Coronary artery (tissue), 2 donors: ENCODE results near the gene PNPLA8.
"Not testable (repeated sequence)": the region's sequence is repeated elsewhere in the genome, so short reads cannot be mapped to it uniquely, and the experiment has no call there.

Experiments
- DNase-seq: peaks from one replicate; pipeline ENCODE4 v3.0.0-alpha.2; 2017; ENCODE audit warnings: low spot score
- H3K27ac ChIP-seq, 2 donors: fragments of 200-600 bp; sonication (generic); one replicate each; pipeline ENCODE4 v1.5.1; 2016 to 2019
- H3K4me3 ChIP-seq: fragments of 200-600 bp; sonication (generic); 2 replicates; pipeline ENCODE4 v1.5.1; 2016; ENCODE audit warnings: mild to moderate bottlenecking, moderate library complexity
- CTCF ChIP-seq: fragments of 200-600 bp; sonication (generic); IDR thresholded peaks from one replicate; pipeline ENCODE4 v1.5.1; 2019; ENCODE audit warnings: antibody characterized with exemption

The PNPLA8 gene

DNA sequence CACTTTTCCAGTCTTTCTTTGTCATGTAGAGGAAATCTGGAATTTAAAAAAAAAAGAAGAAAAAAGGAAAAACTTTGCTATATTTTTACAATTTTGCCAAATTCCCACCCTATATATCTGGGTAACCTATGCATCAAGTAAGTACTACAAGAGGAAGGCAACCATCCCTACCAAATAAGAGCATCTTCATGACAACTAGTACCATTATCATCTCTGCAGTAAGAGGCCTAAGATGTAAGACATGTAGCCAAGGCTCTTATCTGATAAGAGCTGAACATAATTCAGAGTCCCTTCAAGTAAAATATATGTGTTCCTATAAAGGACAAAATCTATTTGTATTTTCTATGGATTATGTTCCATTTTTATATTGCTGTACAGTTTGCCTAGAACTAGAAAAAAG is 40.1 kb upstream of the PNPLA8 start:
- Histone ChIP-seq H3K4me3 (no peak overlapping the region), H3K27ac (no peak overlapping the region)
- DNase-seq = no peak
- TF ChIP-seq CTCF = no peak

DNA sequence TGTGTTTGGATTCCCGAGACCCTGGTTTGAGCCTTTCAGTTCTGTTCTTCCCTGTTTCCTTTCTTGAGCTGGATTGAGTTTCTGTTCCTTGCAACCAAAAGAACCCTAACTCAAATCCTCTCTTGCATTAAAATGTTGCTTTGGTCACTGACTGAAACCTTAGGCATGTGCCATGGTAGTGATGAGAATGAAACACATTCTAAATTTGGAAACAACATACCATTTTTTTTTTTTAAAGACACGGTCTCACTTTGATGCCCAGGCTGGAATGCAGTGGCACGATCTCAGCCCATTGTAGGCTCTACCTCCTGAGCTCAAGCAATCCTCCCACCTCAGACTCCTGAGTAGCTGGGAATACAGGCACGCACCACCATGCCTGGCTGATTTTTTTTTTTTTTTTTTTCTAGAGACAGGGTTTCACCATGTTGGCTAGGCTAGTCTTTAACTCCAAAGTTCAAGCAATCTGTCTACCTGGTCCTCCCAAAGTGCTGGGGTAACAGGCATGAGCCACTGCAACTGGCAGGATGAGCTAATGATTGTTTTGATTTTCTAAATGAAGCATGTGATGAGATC is 35.2 kb upstream of the PNPLA8 start:
- H3K27ac ChIP-seq = no peak overlapping the region
- no peak for TF ChIP-seq CTCF
- DNase-seq = no peak
- no peak overlapping the region for H3K4me3 ChIP-seq

GRCh38 chr7:108559253-108559652 is 33.3 kb upstream of the PNPLA8 start:
- no peak for TF ChIP-seq CTCF
- Histone ChIP-seq H3K4me3 (no peak overlapping the region), H3K27ac (no peak overlapping the region)
- no peak for DNase-seq

- no peak overlapping the region for H3K4me3 ChIP-seq
- TF ChIP-seq CTCF = no peak
- no peak for DNase-seq
- H3K27ac ChIP-seq = no peak overlapping the region
Observed at GRCh38 chr7:108557617-108558016, 31.7 kb upstream of the PNPLA8 start.

DNA sequence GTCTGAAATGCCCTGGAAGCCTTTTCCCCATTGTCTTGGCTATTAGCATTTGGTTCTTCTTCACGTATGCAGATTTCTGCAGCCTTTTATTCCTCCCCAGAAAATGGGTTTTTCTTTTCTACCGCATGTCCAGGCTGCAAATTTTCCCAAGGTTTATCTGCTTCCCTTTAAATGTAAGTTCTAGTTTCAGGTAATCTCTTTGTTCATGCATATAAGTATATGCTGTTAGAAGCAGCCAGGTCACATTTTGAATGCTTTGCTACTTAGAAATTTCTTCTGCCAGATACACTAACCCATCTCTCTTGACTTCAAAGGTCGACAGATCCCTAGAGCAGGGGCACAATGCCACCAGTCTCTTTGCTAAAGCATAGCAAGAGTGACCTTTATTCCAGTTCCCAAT is 31.3 kb upstream of the PNPLA8 start:
- H3K4me3 ChIP-seq = no peak overlapping the region

DNA sequence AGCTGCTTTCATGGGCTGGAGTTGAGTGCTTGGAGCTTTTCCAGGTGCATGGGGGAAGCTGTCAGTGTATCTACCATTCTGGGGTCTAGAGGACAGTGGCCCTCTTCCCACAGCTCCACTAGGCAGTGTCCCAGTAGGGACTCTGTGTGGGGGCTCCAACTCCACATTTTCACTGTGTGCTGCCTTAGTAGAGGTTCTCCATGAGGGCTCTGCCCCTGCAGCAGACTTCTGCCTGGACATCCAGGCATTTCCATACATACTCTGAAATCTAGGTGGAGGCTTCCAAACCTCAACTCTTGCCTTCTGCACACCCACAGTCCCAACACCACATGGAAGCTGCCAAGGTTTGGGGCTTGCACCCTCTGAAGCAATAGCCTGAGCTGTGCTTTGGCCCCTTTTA is 30.7 kb upstream of the PNPLA8 start:
- not testable (repeated sequence) for DNase-seq, H3K4me3 ChIP-seq, H3K27ac ChIP-seq

More for the DNA sequence above, 31.3 kb upstream of the PNPLA8 start:
- no peak overlapping the region for H3K27ac ChIP-seq
- DNase-seq = no peak
- TF ChIP-seq CTCF = no peak

GRCh38 chr7:108548141-108548896 is 22.4 kb upstream of the PNPLA8 start:
- DNase-seq, H3K4me3 ChIP-seq: not testable (repeated sequence)

DNA sequence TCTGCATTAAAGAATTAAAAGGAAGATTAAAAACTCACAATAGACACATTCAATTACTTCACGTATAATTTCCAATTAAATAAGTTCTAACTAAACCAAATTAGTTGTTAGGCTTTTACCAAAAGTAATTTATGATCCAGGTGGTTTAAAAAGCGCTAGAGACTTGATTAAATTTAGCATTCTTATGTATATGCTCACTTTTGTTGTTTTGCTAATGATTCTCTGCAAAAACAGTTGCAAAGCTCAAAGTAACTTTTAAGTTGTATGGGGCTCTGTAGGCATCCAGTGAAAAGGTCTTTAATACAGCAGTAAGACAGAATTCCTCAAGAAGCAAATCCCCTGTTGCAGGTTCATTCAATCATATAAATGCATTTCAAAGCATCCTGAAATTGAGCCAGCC is 15.5 kb upstream of the PNPLA8 start:
- no peak for DNase-seq
- no peak overlapping the region for H3K4me3 ChIP-seq
- no peak for TF ChIP-seq CTCF
- H3K27ac ChIP-seq = no peak overlapping the region

More at GRCh38 chr7:108548141-108548896, 22.4 kb upstream of the PNPLA8 start:
- H3K27ac ChIP-seq = not testable (repeated sequence)

DNA sequence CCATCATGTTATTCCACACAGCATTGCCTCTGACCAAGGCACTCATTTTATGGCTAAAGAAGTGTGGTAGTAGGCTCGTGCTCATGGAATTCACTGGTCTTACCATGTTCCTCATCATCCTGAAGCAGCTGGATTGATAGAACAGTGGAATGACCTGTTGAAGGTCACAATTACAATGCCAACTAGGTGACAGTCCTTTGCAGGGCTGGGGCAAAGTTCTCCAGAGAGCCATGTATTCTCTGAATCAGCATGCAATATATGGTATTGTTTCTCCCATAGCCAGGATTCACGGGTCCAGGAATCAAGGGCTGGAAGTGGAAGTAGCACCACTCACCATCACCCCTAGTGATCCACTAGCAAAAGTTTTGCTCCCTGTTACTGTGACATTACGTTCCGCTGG is 12.8 kb upstream of the PNPLA8 start:
- not testable (repeated sequence) for H3K27ac ChIP-seq, H3K4me3 ChIP-seq, DNase-seq

GRCh38 chr7:108538236-108538635 is 12.3 kb upstream of the PNPLA8 start:
- DNase-seq, H3K4me3 ChIP-seq, H3K27ac ChIP-seq: not testable (repeated sequence)
